Osteoblast (primary cell): Measurements from ENCODE around the gene ANGPT4. TPM values are rescaled to one million over a fixed set of nuclear protein-coding genes. Genes with fewer than 3 reads are reported as not detected.

Source experiments
- DNase-seq: peaks from one replicate; pipeline ENCODE4 v3.0.0; 2011; ENCODE audit warnings: low spot score, mixed read lengths; ENCODE audit not compliant: insufficient read length; ENCODE audit errors: missing footprints
- H2AFZ ChIP-seq: 2 replicates; pipeline ENCODE4 v1.6.0; 2011; ENCODE audit warnings: mild to moderate bottlenecking, low read length
- H3K27ac ChIP-seq: 2 replicates; pipeline ENCODE4 v1.5.1; 2011; ENCODE audit warnings: mild to moderate bottlenecking, low read depth, low read length, moderate library complexity
- H3K27me3 ChIP-seq: 2 replicates; pipeline ENCODE4 v1.6.0; 2012; ENCODE audit warnings: mild to moderate bottlenecking, control low read depth, inconsistent platforms, low read length, moderate library complexity; ENCODE audit not compliant: insufficient read depth
- H3K36me3 ChIP-seq: 2 replicates; pipeline ENCODE4 v1.5.1; 2011; ENCODE audit warnings: mild to moderate bottlenecking, low read length, control low read depth, moderate library complexity; ENCODE audit not compliant: insufficient read depth
- H3K4me1 ChIP-seq: 2 replicates; pipeline ENCODE4 v1.5.1; 2011; ENCODE audit warnings: mild to moderate bottlenecking, low read length, control low read depth, moderate library complexity; ENCODE audit not compliant: insufficient read depth
- H3K4me2 ChIP-seq: 2 replicates; pipeline ENCODE4 v1.6.0; 2011; ENCODE audit warnings: mild to moderate bottlenecking, low read length; ENCODE audit not compliant: insufficient read depth
- H3K4me3 ChIP-seq: fragments of 200-600 bp; sonication (generic); 3 replicates; pipeline ENCODE4 v1.5.1; 2012; ENCODE audit warnings: mild to moderate bottlenecking, low read length, inconsistent platforms; ENCODE audit not compliant: insufficient read depth
- H3K79me2 ChIP-seq: 2 replicates; pipeline ENCODE4 v1.6.0; 2012; ENCODE audit warnings: mild to moderate bottlenecking, low read length, control low read depth, inconsistent platforms; ENCODE audit not compliant: insufficient read depth
- H3K9me3 ChIP-seq: 2 replicates; pipeline ENCODE4 v1.5.1; 2011; ENCODE audit warnings: low read depth, low read length, control low read depth
- H4K20me1 ChIP-seq: 2 replicates; pipeline ENCODE4 v1.6.0; 2012; ENCODE audit warnings: mild to moderate bottlenecking, low read length, control low read depth; ENCODE audit not compliant: insufficient read depth
- CTCF ChIP-seq: IDR thresholded peaks from 2 replicates; pipeline ENCODE4 v1.5.1; 2011; ENCODE audit warnings: mild to moderate bottlenecking, low read depth, low read length, moderate library complexity; ENCODE audit errors: extremely low read depth
- total RNA-seq: library from RNA; depleted of rRNA; stranded (reverse); fragments of >200 nt; gene quantifications from 2 replicates; pipeline ENCODE4 v1.2.3, GENCODE V29; 2012

Gene ANGPT4
- total RNA-seq, 1 donor: under 0.01 TPM

GRCh38 chr20:881051-881782 lies 34.9 kb downstream of the ANGPT4 start:
- Histone ChIP-seq H3K27ac (no peak overlapping the region), H4K20me1 (no peaks in the 10 kb centered on the region), H3K36me3 (no peaks in the 10 kb centered on the region), H3K9me3 (no peaks in the 10 kb centered on the region), H2AFZ (no peak overlapping the region), H3K4me2 (no peak overlapping the region), H3K79me2 (no peaks in the 10 kb centered on the region), H3K27me3 (no peaks in the 10 kb centered on the region), H3K4me3 (no peak overlapping the region), H3K4me1 (peaks cover 11% of the 10 kb centered on the region)
- DNase-seq: peak; percentile 97
- no peak for TF ChIP-seq CTCF

GRCh38 chr20:879626-880025 lies 36.5 kb downstream of the ANGPT4 start:
- Histone ChIP-seq H3K36me3 (no peaks in the 10 kb centered on the region), H3K79me2 (no peaks in the 10 kb centered on the region), H3K27me3 (no peaks in the 10 kb centered on the region)

GRCh38 chr20:878511-879307 lies 37.4 kb downstream of the ANGPT4 start:
- no peak overlapping the region for H2AFZ ChIP-seq
- no peaks in the 10 kb centered on the region for H3K79me2 ChIP-seq
- H3K4me3 ChIP-seq: no peak overlapping the region
- H3K4me2 ChIP-seq: no peak overlapping the region
- no peaks in the 10 kb centered on the region for H3K9me3 ChIP-seq
- no peaks in the 10 kb centered on the region for H4K20me1 ChIP-seq
- no peak for TF ChIP-seq CTCF
- H3K27me3 ChIP-seq: no peaks in the 10 kb centered on the region
- H3K27ac ChIP-seq: no peak overlapping the region
- H3K36me3 ChIP-seq: no peaks in the 10 kb centered on the region
- peak; percentile 73 for DNase-seq
- peaks cover 11% of the 10 kb centered on the region for H3K4me1 ChIP-seq

More at GRCh38 chr20:879626-880025, 36.5 kb downstream of the ANGPT4 start:
- Histone ChIP-seq H3K4me3 (no peak overlapping the region), H2AFZ (no peak overlapping the region), H3K4me2 (no peak overlapping the region), H3K27ac (no peak overlapping the region), H4K20me1 (no peaks in the 10 kb centered on the region), H3K4me1 (peaks cover 11% of the 10 kb centered on the region), H3K9me3 (no peaks in the 10 kb centered on the region)
- DNase-seq: no peak
- no peak for TF ChIP-seq CTCF

GRCh38 chr20:877814-878213 lies 38.3 kb downstream of the ANGPT4 start:
- H3K27ac ChIP-seq: no peak overlapping the region
- H3K9me3 ChIP-seq: no peaks in the 10 kb centered on the region
- H3K4me1 ChIP-seq: peaks cover 11% of the 10 kb centered on the region
- H3K4me2 ChIP-seq: no peak overlapping the region
- no peak overlapping the region for H3K4me3 ChIP-seq
- H2AFZ ChIP-seq: no peak overlapping the region
- no peak for DNase-seq
- no peaks in the 10 kb centered on the region for H3K27me3 ChIP-seq
- no peaks in the 10 kb centered on the region for H3K79me2 ChIP-seq
- no peak for TF ChIP-seq CTCF
- no peaks in the 10 kb centered on the region for H4K20me1 ChIP-seq
- H3K36me3 ChIP-seq: no peaks in the 10 kb centered on the region
